Hematopoietic multipotent progenitor cell treated with erythropoietin and hydrocortisone succinate and interleukin-3 and kit ligand, for 6 days (in vitro differentiated cells): Measurements from ENCODE around the gene AHR.
"Not testable (repeated sequence)": the region's sequence is repeated elsewhere in the genome, so short reads cannot be mapped to it uniquely, and the experiment has no call there.

Experiments used
- DNase-seq: peaks from one replicate; pipeline ENCODE4 v3.0.0-alpha.2; 2015

AHR gene

GRCh38 chr7:17382408-17383354 is 84.2 kb downstream of the AHR start:
- not testable (repeated sequence) for DNase-seq

GRCh38 chr7:17384400-17384799 is 85.9 kb downstream of the AHR start:
- no peak for DNase-seq

DNA sequence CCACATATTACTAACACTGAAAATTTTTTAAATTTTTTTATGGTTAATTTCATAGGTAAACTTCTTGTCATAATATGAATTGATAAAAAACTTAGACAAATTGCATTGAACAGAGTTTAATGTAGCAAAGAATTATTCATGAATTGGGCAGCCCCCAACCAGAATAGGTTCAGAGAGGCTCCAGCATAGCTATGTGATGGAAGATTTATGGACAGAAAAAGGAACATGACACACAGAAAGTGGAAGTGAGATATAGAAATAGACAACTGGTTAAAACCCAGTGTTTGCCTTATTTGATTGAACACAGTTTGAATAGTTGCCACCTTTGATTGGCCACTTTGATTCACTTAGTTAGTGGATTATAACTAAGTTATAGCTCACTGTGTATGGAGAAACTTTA is 87.2 kb downstream of the AHR start:
- DNase-seq = no peak

DNA sequence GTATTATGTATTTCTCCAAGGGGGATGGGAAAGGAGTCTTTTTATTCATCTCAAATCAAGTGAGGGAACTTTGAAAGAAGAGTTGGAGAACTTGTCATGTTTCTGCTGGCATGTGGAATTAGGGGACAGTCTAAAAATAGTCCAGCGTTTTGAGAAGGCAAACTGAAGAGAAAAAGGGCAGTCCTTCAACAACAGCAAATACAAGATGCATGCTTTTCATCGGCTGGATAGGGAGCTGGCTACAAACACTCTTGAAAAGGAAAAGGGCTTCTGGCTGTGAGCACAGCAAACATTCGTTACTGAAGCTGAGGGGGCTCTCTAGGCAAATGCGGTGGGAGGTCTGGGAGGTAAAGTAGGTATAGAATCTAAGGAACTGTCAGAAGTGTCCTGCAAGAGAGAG is 91.9 kb downstream of the AHR start:
- no peak for DNase-seq

- DNase-seq = no peak
These were observed 92.9 kb downstream of the AHR start for GRCh38 chr7:17391366-17391765.

- DNase-seq = peak; percentile 35
These were observed 94.4 kb downstream of the AHR start for GRCh38 chr7:17392846-17393245.

GRCh38 chr7:17394563-17394962 is 96.1 kb downstream of the AHR start:
- not testable (repeated sequence) for DNase-seq
